ENCODE results near the gene TFR2. TPM values are rescaled to one million over a fixed set of nuclear protein-coding genes. Genes with fewer than 3 reads are reported as not detected.

Gene TFR2
- total and polyA plus RNA-seq, 3 donors from 2014 or later = 0.87 to 1.5 (median 1.1) TPM

- no peaks in the 10 kb centered on the region for H3K27me3 ChIP-seq
- no peak for DNase-seq
- TF ChIP-seq POLR2A (IDR thresholded peaks at IDR 0.05) (no peak), CTCF (IDR thresholded peaks at IDR 0.05) (no peak)
- H3K27ac ChIP-seq = no peak overlapping the region
- intact Hi-C loops (cut with DNase I; ENCODE audit: low total_unique reads) = no loop called here
- H3K36me3 ChIP-seq (ENCODE audit: low read depth, missing control alignments) = no peaks in the 10 kb centered on the region
- WGBS, 2 donors = 78 to 79% methylated on average over 12 to 22 of the region's 30 CpGs
- peak overlapping the region; percentile 27 to 41 for H3K4me3 ChIP-seq
- no peaks in the 10 kb centered on the region for H3K9me3 ChIP-seq
- peaks cover 22% of the 10 kb centered on the region for H3K4me1 ChIP-seq
Measured at GRCh38 chr7:100572949-100573675, 68.2 kb downstream of the TFR2 start.

- H3K27me3 ChIP-seq = no peaks in the 10 kb centered on the region
- DNase-seq = no peak
- intact Hi-C loops (cut with DNase I; ENCODE audit: low total_unique reads) = no loop called here
- no peak for TF ChIP-seq CTCF (IDR thresholded peaks at IDR 0.05)
- H3K4me1 ChIP-seq = peaks cover 29% of the 10 kb centered on the region
- 77 to 84% methylated on average over 15 to 18 of the region's 20 CpGs for WGBS, 2 donors
- H3K4me3 ChIP-seq = no peak overlapping the region
- no peaks in the 10 kb centered on the region for H3K9me3 ChIP-seq
- no peak overlapping the region for H3K27ac ChIP-seq
- H3K36me3 ChIP-seq (ENCODE audit: low read depth, missing control alignments) = no peaks in the 10 kb centered on the region
Measured at GRCh38 chr7:100572281-100572948, 68.9 kb downstream of the TFR2 start.

GRCh38 chr7:100571829-100572116 lies 69.6 kb downstream of the TFR2 start:
- H3K9me3 ChIP-seq = no peaks in the 10 kb centered on the region
- TF ChIP-seq POLR2A (IDR thresholded peaks at IDR 0.05) (no peak), CTCF (IDR thresholded peaks at IDR 0.05) (no peak)
- DNase-seq = no peak
- no peak overlapping the region for H3K27ac ChIP-seq
- intact Hi-C loops (cut with DNase I; ENCODE audit: low total_unique reads) = no loop called here
- H3K4me3 ChIP-seq = no peak overlapping the region
- H3K36me3 ChIP-seq (ENCODE audit: low read depth, missing control alignments) = no peaks in the 10 kb centered on the region
- 86 to 98% methylated on average over 2 of the region's 2 CpGs for WGBS, 2 donors
- H3K27me3 ChIP-seq = no peaks in the 10 kb centered on the region
- peaks cover 35% of the 10 kb centered on the region for H3K4me1 ChIP-seq

GRCh38 chr7:100570954-100571828 lies 70.2 kb downstream of the TFR2 start:
- H3K27me3 ChIP-seq = no peaks in the 10 kb centered on the region
- TF ChIP-seq CTCF (IDR thresholded peaks at IDR 0.05) (no peak), POLR2A (IDR thresholded peaks at IDR 0.05) (no peak)
- H3K9me3 ChIP-seq = no peaks in the 10 kb centered on the region
- no peaks in the 10 kb centered on the region for H3K36me3 ChIP-seq (ENCODE audit: low read depth, missing control alignments)
- peaks cover 38% of the 10 kb centered on the region for H3K4me1 ChIP-seq
- no peak overlapping the region for H3K4me3 ChIP-seq
- no peak overlapping the region for H3K27ac ChIP-seq
- intact Hi-C loops (cut with DNase I; ENCODE audit: low total_unique reads) = no loop called here
- DNase-seq = no peak
- 81 to 82% methylated on average over 25 to 26 of the region's 26 CpGs for WGBS, 2 donors

Small RNA genes within 50 kb of the gene (small RNA-seq; reads per million reads assigned to genes)
- 0 reads per million in 2 donors for gene SAP25

Other genes starting within 250 kb of the TFR2 start
- gene ZCWPW1, start 212.8 kb downstream of the TFR2 start, total RNA-seq = 100 to 1,000 TPM in 1 of 2 donors, 10 to 100 TPM in 1; 83.5 to 145 TPM
- 96.5 TPM for gene ZCWPW1, start 212.8 kb downstream of the TFR2 start, polyA plus RNA-seq (ENCODE audit: insufficient read depth, low read depth, low replicate concordance)
- gene MEPCE, start 211.7 kb downstream of the TFR2 start, total RNA-seq = 10 to 100 TPM; 74.6 to 89.3 TPM
- 182 TPM for gene MEPCE, start 211.7 kb downstream of the TFR2 start, polyA plus RNA-seq (ENCODE audit: insufficient read depth, low read depth, low replicate concordance)
- gene PPP1R35, start 205.1 kb downstream of the TFR2 start, total RNA-seq = 100 to 1,000 TPM in 1 of 2 donors, 10 to 100 TPM in 1; 97.6 to 128 TPM
- gene PPP1R35, start 205.1 kb downstream of the TFR2 start, polyA plus RNA-seq (ENCODE audit: insufficient read depth, low read depth, low replicate concordance) = 76.4 TPM
- 10 to 100 TPM; 34.0 to 45.8 TPM for gene SPACDR, start 177.3 kb downstream of the TFR2 start, total RNA-seq
- gene SPACDR, start 177.3 kb downstream of the TFR2 start, polyA plus RNA-seq (ENCODE audit: insufficient read depth, low read depth, low replicate concordance) = 84.9 TPM
- 100 to 1,000 TPM; 135 to 165 TPM for gene TSC22D4, start 162.3 kb downstream of the TFR2 start, total RNA-seq
- 57.4 TPM for gene TSC22D4, start 162.3 kb downstream of the TFR2 start, polyA plus RNA-seq (ENCODE audit: insufficient read depth, low read depth, low replicate concordance)
- 10 to 100 TPM; 24.7 to 27.3 TPM for gene NYAP1, start 157.6 kb downstream of the TFR2 start, total RNA-seq
- 15.7 TPM for gene NYAP1, start 157.6 kb downstream of the TFR2 start, polyA plus RNA-seq (ENCODE audit: insufficient read depth, low read depth, low replicate concordance)
- 10 to 100 TPM; 62.0 to 67.2 TPM for gene AGFG2, start 102.3 kb downstream of the TFR2 start, total RNA-seq
- gene AGFG2, start 102.3 kb downstream of the TFR2 start, polyA plus RNA-seq (ENCODE audit: insufficient read depth, low read depth, low replicate concordance) = 51.4 TPM
- gene SAP25, start 67.7 kb downstream of the TFR2 start, total RNA-seq = 10 to 100 TPM; 28.4 to 29.9 TPM
- gene SAP25, start 67.7 kb downstream of the TFR2 start, polyA plus RNA-seq (ENCODE audit: insufficient read depth, low read depth, low replicate concordance) = 30.3 TPM
- 100 to 1,000 TPM; 314 to 378 TPM for gene LRCH4, start 55.4 kb downstream of the TFR2 start, total RNA-seq
- 159 TPM for gene LRCH4, start 55.4 kb downstream of the TFR2 start, polyA plus RNA-seq (ENCODE audit: insufficient read depth, low read depth, low replicate concordance)
- gene FBXO24, start 55.2 kb downstream of the TFR2 start, total RNA-seq = 10 to 100 TPM; 37.5 to 74.5 TPM
- gene FBXO24, start 55.2 kb downstream of the TFR2 start, polyA plus RNA-seq (ENCODE audit: insufficient read depth, low read depth, low replicate concordance) = 112 TPM
- gene PCOLCE, start 39.2 kb downstream of the TFR2 start, total RNA-seq = 10 to 100 TPM; 26.0 to 30.2 TPM
- gene PCOLCE, start 39.2 kb downstream of the TFR2 start, polyA plus RNA-seq (ENCODE audit: insufficient read depth, low read depth, low replicate concordance) = 104 TPM
- gene MOSPD3, start 29.0 kb downstream of the TFR2 start, total RNA-seq = 10 to 100 TPM; 40.6 to 78.9 TPM
- gene MOSPD3, start 29.0 kb downstream of the TFR2 start, polyA plus RNA-seq (ENCODE audit: insufficient read depth, low read depth, low replicate concordance) = 62.8 TPM
- 1 to 10 TPM in 1 of 2 donors, under 1 TPM in 1; 0.79 to 1.2 TPM for gene ACTL6B, start 14.9 kb upstream of the TFR2 start, total RNA-seq
- 2.1 TPM for gene ACTL6B, start 14.9 kb upstream of the TFR2 start, polyA plus RNA-seq (ENCODE audit: insufficient read depth, low read depth, low replicate concordance)
- gene GNB2, start 32.2 kb upstream of the TFR2 start, total RNA-seq = 100 to 1,000 TPM; 195 to 325 TPM
- gene GNB2, start 32.2 kb upstream of the TFR2 start, polyA plus RNA-seq (ENCODE audit: insufficient read depth, low read depth, low replicate concordance) = 200 TPM
- gene GIGYF1, start 52.7 kb upstream of the TFR2 start, total RNA-seq = 100 to 1,000 TPM; 105 to 106 TPM
- 40.5 TPM for gene GIGYF1, start 52.7 kb upstream of the TFR2 start, polyA plus RNA-seq (ENCODE audit: insufficient read depth, low read depth, low replicate concordance)
- gene POP7, start 64.6 kb upstream of the TFR2 start, total RNA-seq = 10 to 100 TPM; 33.6 to 39.4 TPM
- 21.6 TPM for gene POP7, start 64.6 kb upstream of the TFR2 start, polyA plus RNA-seq (ENCODE audit: insufficient read depth, low read depth, low replicate concordance)
- gene EPO, start 78.9 kb upstream of the TFR2 start, total RNA-seq = under 1 TPM; 0.63 to 0.93 TPM
- 0.65 TPM for gene EPO, start 78.9 kb upstream of the TFR2 start, polyA plus RNA-seq (ENCODE audit: insufficient read depth, low read depth, low replicate concordance)
- 1 to 10 TPM; 1.6 to 1.7 TPM for gene ZAN, start 92.0 kb upstream of the TFR2 start, total RNA-seq
- gene ZAN, start 92.0 kb upstream of the TFR2 start, polyA plus RNA-seq (ENCODE audit: insufficient read depth, low read depth, low replicate concordance) = 3.0 TPM
- gene EPHB4, start 186.0 kb upstream of the TFR2 start, total RNA-seq = 10 to 100 TPM; 35.9 to 49.6 TPM
- gene EPHB4, start 186.0 kb upstream of the TFR2 start, polyA plus RNA-seq (ENCODE audit: insufficient read depth, low read depth, low replicate concordance) = 30.5 TPM
- 10 to 100 TPM; 13.8 to 18.9 TPM for gene SLC12A9, start 211.2 kb upstream of the TFR2 start, total RNA-seq
- 12.8 TPM for gene SLC12A9, start 211.2 kb upstream of the TFR2 start, polyA plus RNA-seq (ENCODE audit: insufficient read depth, low read depth, low replicate concordance)
- gene TRIP6, start 225.8 kb upstream of the TFR2 start, total RNA-seq = 10 to 100 TPM; 46.8 to 99.6 TPM
- 49.8 TPM for gene TRIP6, start 225.8 kb upstream of the TFR2 start, polyA plus RNA-seq (ENCODE audit: insufficient read depth, low read depth, low replicate concordance)
- 100 to 1,000 TPM; 255 to 291 TPM for gene SRRT, start 233.6 kb upstream of the TFR2 start, total RNA-seq
- 389 TPM for gene SRRT, start 233.6 kb upstream of the TFR2 start, polyA plus RNA-seq (ENCODE audit: insufficient read depth, low read depth, low replicate concordance)
- 1 to 10 TPM; 3.0 to 4.2 TPM for gene UFSP1, start 248.2 kb upstream of the TFR2 start, total RNA-seq
- 1.3 TPM for gene UFSP1, start 248.2 kb upstream of the TFR2 start, polyA plus RNA-seq (ENCODE audit: insufficient read depth, low read depth, low replicate concordance)